ENCODE measurements around the gene WDR36. TPM values are rescaled to one million over a fixed set of nuclear protein-coding genes. Genes with fewer than 3 reads are reported as not detected.
A peak's percentile ranks its signal among the peaks of the same experiment; 100 is the strongest.

WDR36 gene
- polyA plus RNA-seq, 1 of the 3 experiments (the other 2 are of a cell fraction), result 6.7 TPM

GRCh38 chr5:111074244-111074643, 17.9 kb upstream of the WDR36 start:
- H3K27me3 ChIP-seq (ENCODE audit: insufficient read depth), result no peaks in the 10 kb centered on the region
- no peaks in the 10 kb centered on the region for H3K9me3 ChIP-seq
- peaks cover 7 to 14% of the 10 kb centered on the region in 2 experiments for H3K4me1 ChIP-seq (ENCODE audit: control insufficient read depth in 1 of 2, insufficient read depth in 2 of 2, low read depth in 1 of 2, low read length in 1 of 2)
- peak overlapping the region; percentile 76 for H3K4me2 ChIP-seq
- H3K36me3 ChIP-seq (replicated peaks in 1 of 2; ENCODE audit: control insufficient read depth in 1 of 2, insufficient read depth in 2 of 2, low read length in 1 of 2), result peaks cover 0 to 10% of the 10 kb centered on the region in 2 experiments
- no peaks in the 10 kb centered on the region for H4K20me1 ChIP-seq (ENCODE audit: insufficient read depth)
- H3K9me2 ChIP-seq, result no peaks in the 10 kb centered on the region
- H3K4me3 ChIP-seq (ENCODE audit: low read depth in 2 of 2, low read length in 1 of 2), result peak overlapping the region; percentile 72 to 80
- TF ChIP-seq TEAD4 (IDR thresholded peaks at IDR 0.05; ENCODE audit: borderline replicate concordance, insufficient read depth), result no peak
- TF ChIP-seq CTCF (IDR thresholded peaks at IDR 0.05), result no peak
- TF ChIP-seq EZH2phosphoT487 (IDR thresholded peaks at IDR 0.05; ENCODE audit: borderline replicate concordance, low read depth), result no peak
- no peak for TF ChIP-seq JUND (IDR thresholded peaks at IDR 0.05)
- TF ChIP-seq MEF2A (IDR thresholded peaks at IDR 0.05; ENCODE audit: borderline replicate concordance, low read depth), result no peak
- no peak for TF ChIP-seq CHD2 (IDR thresholded peaks at IDR 0.05; ENCODE audit: low read length, partially characterized antibody)
- TF ChIP-seq EP300 (IDR thresholded peaks at IDR 0.05; ENCODE audit: borderline replicate concordance in 1 of 2, low read depth in 1 of 2, low read length in 1 of 2), result no peak
- TF ChIP-seq, protein P1, sequence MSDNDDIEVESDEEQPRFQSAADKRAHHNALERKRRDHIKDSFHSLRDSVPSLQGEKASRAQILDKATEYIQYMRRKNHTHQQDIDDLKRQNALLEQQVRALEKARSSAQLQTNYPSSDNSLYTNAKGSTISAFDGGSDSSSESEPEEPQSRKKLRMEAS (IDR thresholded peaks at IDR 0.05; ENCODE audit: low read depth), result no peak
- TF ChIP-seq SIN3A (IDR thresholded peaks at IDR 0.05; ENCODE audit: borderline replicate concordance, low read depth, low read length), result no peak
- no peak for TF ChIP-seq FOXM1 (IDR thresholded peaks at IDR 0.05; ENCODE audit: low read depth)
- H3K9ac ChIP-seq, result no peak overlapping the region
- H3K27ac ChIP-seq (ENCODE audit: low read depth in 2 of 2, low read length in 1 of 2), result no peak overlapping the region
- WGBS (ENCODE audit: low lambda C conversion rate), result 78% methylated on average over 2 of the region's 2 CpGs
- H3F3A ChIP-seq (replicated peaks; ENCODE audit: insufficient read depth), result peaks cover 19% of the 10 kb centered on the region
- DNase-seq, result no peak
- no peaks in the 10 kb centered on the region for H3K79me2 ChIP-seq (ENCODE audit: insufficient read depth)
- CTCF ChIA-PET, result interaction anchor here (0.8 to 1.8 kb wide), 3 partner anchors 9 to 43 kb away, joined by 3 to 5 read pairs (median 3); no protein-coding TSS in a partner anchor
- POLR2A ChIA-PET, result no interaction called here
- H2AFZ ChIP-seq (ENCODE audit: low read depth), result no peak overlapping the region

GRCh38 chr5:111075520-111075919, 16.6 kb upstream of the WDR36 start:
- CTCF ChIA-PET, result interaction anchor here (0.9 to 1.8 kb wide), 2 partner anchors 10 to 222 kb away, joined by 4 to 5 read pairs; no protein-coding TSS in a partner anchor

More at GRCh38 chr5:111075520-111075919, 16.6 kb upstream of the WDR36 start:
- Histone ChIP-seq H3K4me2 (peak overlapping the region; percentile 76; the same call in 1 of the 2 replicates), H3K9me3 (no peaks in the 10 kb centered on the region), H3K27me3 (ENCODE audit: insufficient read depth) (no peaks in the 10 kb centered on the region), H3F3A (replicated peaks; ENCODE audit: insufficient read depth) (peaks cover 19% of the 10 kb centered on the region), H2AFZ (ENCODE audit: low read depth) (no peak overlapping the region), H3K36me3 (replicated peaks in 1 of 2; ENCODE audit: control insufficient read depth in 1 of 2, insufficient read depth in 2 of 2, low read length in 1 of 2) (peaks cover 0 to 10% of the 10 kb centered on the region in 2 experiments), H4K20me1 (ENCODE audit: insufficient read depth) (no peaks in the 10 kb centered on the region), H3K9ac (no peak overlapping the region), H3K79me2 (ENCODE audit: insufficient read depth) (no peaks in the 10 kb centered on the region), H3K27ac (ENCODE audit: low read depth in 2 of 2, low read length in 1 of 2) (peak overlapping the region in 1 of 2 experiments; percentile 31; a peak in 1 of 4 replicates), H3K4me1 (ENCODE audit: control insufficient read depth in 1 of 2, insufficient read depth in 2 of 2, low read depth in 1 of 2, low read length in 1 of 2) (peaks cover 5 to 11% of the 10 kb centered on the region in 2 experiments), H3K9me2 (no peaks in the 10 kb centered on the region), H3K4me3 (ENCODE audit: low read depth in 2 of 2, low read length in 1 of 2) (no peak overlapping the region)
- DNase-seq, result no peak
- TF ChIP-seq FOSL2 (IDR thresholded peaks at IDR 0.05; ENCODE audit: borderline replicate concordance, low read depth) (peak; percentile 73; the same call in 1 of the 2 replicates), PBX3 (IDR thresholded peaks at IDR 0.05) (peak; percentile 51), TCF12 (IDR thresholded peaks at IDR 0.05) (peak; percentile 40; the same call in 1 of the 2 replicates), EP300 (IDR thresholded peaks at IDR 0.05; ENCODE audit: borderline replicate concordance in 1 of 2, low read depth in 1 of 2, low read length in 1 of 2) (0 out of 4 replicates have a peak, but pooled peaks of 1 of the 2 experiments have one; percentile 26), NRF1 (IDR thresholded peaks at IDR 0.05; ENCODE audit: low read depth, low read length) (no peak), FOXM1 (IDR thresholded peaks at IDR 0.05; ENCODE audit: low read depth) (no peak), NFIC (IDR thresholded peaks at IDR 0.05; ENCODE audit: borderline replicate concordance) (peak; percentile 80), JUND (IDR thresholded peaks at IDR 0.05) (peak; percentile 43; the same call in 1 of the 2 replicates), POLR2AphosphoS5 (IDR thresholded peaks at IDR 0.05; ENCODE audit: low read depth, low read length) (peak; percentile 32; the same call in 1 of the 2 replicates)
- TF ChIP-seq, protein P1 (IDR thresholded peaks at IDR 0.05; ENCODE audit: low read depth), result peak; percentile 68; the same call in 1 of the 2 replicates
- POLR2A ChIA-PET, result no interaction called here

Measured in SK-N-SH (cell line).